GM12864 (cell line): ENCODE results near the gene CEP112.

Experiments used
- DNase-seq: peaks from one replicate; pipeline ENCODE4 v3.0.0-alpha.2; 2011; ENCODE audit warnings: low read depth
- H3K4me3 ChIP-seq: 2 replicates; pipeline ENCODE4 v1.5.1; 2011; ENCODE audit warnings: mild to moderate bottlenecking, low read depth, low read length, control low read depth
- TF ChIP-seq, protein P1 (sequence below): IDR thresholded peaks from 2 replicates; pipeline ENCODE4 v1.5.1; 2011; ENCODE audit warnings: low read depth, mild to moderate bottlenecking, moderate library complexity, low read length, control low read depth, inconsistent platforms; ENCODE audit errors: missing control alignments

The CEP112 gene

GRCh38 chr17:66142428-66142827, 49.5 kb downstream of the CEP112 start:
- no peak for DNase-seq
- TF ChIP-seq, protein P1, sequence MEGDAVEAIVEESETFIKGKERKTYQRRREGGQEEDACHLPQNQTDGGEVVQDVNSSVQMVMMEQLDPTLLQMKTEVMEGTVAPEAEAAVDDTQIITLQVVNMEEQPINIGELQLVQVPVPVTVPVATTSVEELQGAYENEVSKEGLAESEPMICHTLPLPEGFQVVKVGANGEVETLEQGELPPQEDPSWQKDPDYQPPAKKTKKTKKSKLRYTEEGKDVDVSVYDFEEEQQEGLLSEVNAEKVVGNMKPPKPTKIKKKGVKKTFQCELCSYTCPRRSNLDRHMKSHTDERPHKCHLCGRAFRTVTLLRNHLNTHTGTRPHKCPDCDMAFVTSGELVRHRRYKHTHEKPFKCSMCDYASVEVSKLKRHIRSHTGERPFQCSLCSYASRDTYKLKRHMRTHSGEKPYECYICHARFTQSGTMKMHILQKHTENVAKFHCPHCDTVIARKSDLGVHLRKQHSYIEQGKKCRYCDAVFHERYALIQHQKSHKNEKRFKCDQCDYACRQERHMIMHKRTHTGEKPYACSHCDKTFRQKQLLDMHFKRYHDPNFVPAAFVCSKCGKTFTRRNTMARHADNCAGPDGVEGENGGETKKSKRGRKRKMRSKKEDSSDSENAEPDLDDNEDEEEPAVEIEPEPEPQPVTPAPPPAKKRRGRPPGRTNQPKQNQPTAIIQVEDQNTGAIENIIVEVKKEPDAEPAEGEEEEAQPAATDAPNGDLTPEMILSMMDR = no peak
- H3K4me3 ChIP-seq = no peak overlapping the region

- DNase-seq = no peak
- H3K4me3 ChIP-seq = no peak overlapping the region
- TF ChIP-seq, protein P1 = no peak
Observed at GRCh38 chr17:66138120-66138519, 53.8 kb downstream of the CEP112 start.

DNA sequence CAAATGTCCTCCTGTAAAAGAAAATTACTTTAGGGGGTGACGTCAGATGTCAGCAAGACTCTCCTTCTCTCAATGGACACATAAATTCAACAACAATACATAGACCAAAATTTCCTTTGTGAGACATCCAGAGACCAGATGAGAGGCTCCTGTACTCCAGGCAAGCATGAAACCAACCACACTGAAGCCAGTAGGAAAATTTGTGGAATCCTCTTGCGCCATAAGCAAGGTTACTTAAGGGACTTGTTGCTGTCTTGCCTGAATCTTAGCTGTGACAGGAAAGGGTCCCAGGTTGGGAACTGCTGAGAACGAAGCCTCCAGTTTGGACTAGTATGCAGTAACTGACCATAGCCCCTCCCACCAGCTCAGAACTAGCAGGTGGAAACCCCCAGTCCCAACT, 56.0 kb downstream of the CEP112 start:
- no peak overlapping the region for H3K4me3 ChIP-seq
- DNase-seq = no peak
- TF ChIP-seq, protein P1 = no peak

- DNase-seq = no peak
- no peak overlapping the region for H3K4me3 ChIP-seq
- TF ChIP-seq, protein P1 = no peak
Observed at GRCh38 chr17:66135219-66135618, 56.7 kb downstream of the CEP112 start.

DNA sequence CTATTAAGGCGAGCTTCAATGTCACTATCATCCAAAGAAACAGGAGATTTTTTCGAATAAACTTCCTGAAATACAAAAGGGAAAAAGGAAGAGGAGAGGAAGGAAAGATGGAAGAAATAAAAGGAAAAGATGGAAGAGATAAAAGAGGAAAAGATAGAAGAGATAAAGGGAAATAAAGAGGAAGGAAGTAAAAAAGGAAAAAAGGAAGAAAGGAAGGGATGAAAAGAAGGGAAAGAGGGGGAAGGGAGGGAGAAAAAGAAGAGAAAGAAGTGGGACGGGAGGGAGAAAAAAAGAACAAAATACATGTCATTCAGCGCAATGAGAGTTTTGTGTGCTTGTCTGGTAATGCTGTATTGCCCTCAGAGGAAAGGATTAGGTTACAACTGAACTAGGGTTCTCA, 62.2 kb downstream of the CEP112 start:
- TF ChIP-seq, protein P1 = no peak
- no peak overlapping the region for H3K4me3 ChIP-seq
- DNase-seq = no peak

GRCh38 chr17:66126231-66126630, 65.7 kb downstream of the CEP112 start:
- no peak overlapping the region for H3K4me3 ChIP-seq
- TF ChIP-seq, protein P1 = no peak
- no peak for DNase-seq

DNA sequence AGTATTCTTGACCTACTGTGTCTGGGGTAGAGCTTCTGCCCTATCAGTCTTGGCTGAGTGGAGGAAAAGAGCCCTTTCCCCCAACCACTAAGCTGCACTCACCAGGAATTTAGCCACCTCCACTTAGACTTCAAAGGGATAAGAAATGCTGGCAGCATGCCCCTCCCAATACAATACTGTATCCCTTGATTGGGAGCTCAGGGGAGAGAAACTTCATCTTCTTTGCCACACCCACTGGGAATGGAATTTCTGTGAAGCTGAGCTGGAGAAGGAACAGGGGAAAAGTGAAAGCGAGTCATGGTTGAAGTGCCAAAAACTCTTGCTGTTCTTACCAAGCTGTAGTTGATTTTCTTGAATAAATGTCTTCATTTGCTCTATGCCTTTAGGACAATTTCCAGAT, 68.8 kb downstream of the CEP112 start:
- DNase-seq = no peak
- TF ChIP-seq, protein P1 = no peak
- no peak overlapping the region for H3K4me3 ChIP-seq
